K562 (cell line): ENCODE data around the gene ABI3BP. TPM values are rescaled to one million over a fixed set of nuclear protein-coding genes. Genes with fewer than 3 reads are reported as not detected.

ENCODE experiments used
- ATAC-seq: fragments of 200-7000 bp; cut with Tn5 transposase; 3 replicates; pipeline ENCODE4 v1.9.1; 2020; ENCODE audit warnings: moderate library complexity
- BruUV-seq: library from RNA; stranded (reverse); fragments of 400-500 nt; replicated peaks from 2 replicates; lab custom pipeline; 2021; lab: Mats Ljungman, UMichigan
- CTCF ChIA-PET: fragments of 300-600 bp; formaldehyde crosslinking; extraction: SDS; loops from one replicate; lab custom pipeline; 2021; ENCODE audit warnings: low intra/inter-chr PET ratio; lab: Yijun Ruan, JAX
- POLR2A ChIA-PET: fragments of 300-600, 350-650 bp; sonication (Branson Sonifier 250); formaldehyde crosslinking; extraction: SDS; loops from one replicate; lab custom pipeline; 2021; ENCODE audit warnings: antibody characterized with exemption, inconsistent platforms; lab: Yijun Ruan, JAX
- DNase-seq, 4 experiments: peaks; one replicate each; pipeline versions ENCODE4 v3.0.0 to v3.0.0-alpha.2; 2011 to 2018; ENCODE audit warnings: low spot score in 3 of 4, mixed read lengths in 3 of 4; ENCODE audit errors: extremely low read depth in 1 of 4
- FAIRE-seq: peaks from 2 replicates; lab custom pipeline; 2011; peaks lifted over from hg19 to GRCh38; lab: Jason Lieb, UNC
- H2AFZ ChIP-seq: 2 replicates; pipeline ENCODE4 v1.6.0; 2011; ENCODE audit warnings: low read depth, low read length, control low read depth, inconsistent platforms
- H3K27ac ChIP-seq: fragments of 200-600 bp; 3 replicates; pipeline ENCODE4 v1.8.0; 2011; ENCODE audit warnings: low read depth, mild to moderate bottlenecking, control low read depth, inconsistent platforms, low read length, moderate library complexity, mixed read lengths; ENCODE audit errors: extremely low read depth
- H3K27me3 ChIP-seq, 2 experiments: fragments of 300-600 bp in 1 of 2; 2 replicates in 1 of 2; 3 replicates in 1 of 2; pipeline versions ENCODE4 v1.6.0 to v1.8.0; 2011; ENCODE audit warnings: inconsistent platforms in 2 of 2, low read length in 2 of 2, mild to moderate bottlenecking in 1 of 2, mixed read lengths in 1 of 2, moderate library complexity in 1 of 2; ENCODE audit not compliant: control insufficient read depth in 2 of 2, insufficient read depth in 2 of 2
- H3K36me3 ChIP-seq: fragments of 300-600 bp; 3 replicates; pipeline ENCODE4 v1.8.0; 2011; ENCODE audit warnings: mild to moderate bottlenecking, low read length, inconsistent platforms; ENCODE audit not compliant: control insufficient read depth, insufficient read depth
- H3K4me1 ChIP-seq, 2 experiments: fragments of 200-600 bp in 1 of 2; replicated peaks in 1 of 2; 2 replicates in 1 of 2; 3 replicates in 1 of 2; pipeline versions ENCODE4 v1.5.1 to v1.8.0; 2011; ENCODE audit warnings: inconsistent platforms in 2 of 2, low read length in 2 of 2, mild to moderate bottlenecking in 1 of 2, mixed read lengths in 1 of 2, moderate library complexity in 1 of 2; ENCODE audit not compliant: control insufficient read depth in 2 of 2, insufficient read depth in 2 of 2
- H3K4me2 ChIP-seq: 2 replicates; pipeline ENCODE4 v1.6.1; 2011; ENCODE audit warnings: low read length, control low read depth, inconsistent platforms, mixed read lengths; ENCODE audit not compliant: insufficient read depth
- H3K4me3 ChIP-seq: fragments of 200-600 bp; sonication (generic), shearing (Covaris generic); 2 replicates; pipeline ENCODE4 v1.5.1; 2016; ENCODE audit warnings: control low read depth, inconsistent platforms
- H3K79me2 ChIP-seq: fragments of 200-600 bp; 3 replicates; pipeline ENCODE4 v1.8.0; 2011; ENCODE audit warnings: low read length, inconsistent platforms; ENCODE audit not compliant: control insufficient read depth, insufficient read depth
- H3K9ac ChIP-seq, 2 experiments: 2 replicates each; pipeline versions ENCODE4 v1.6.0 to v1.6.1; 2011; ENCODE audit warnings: low read depth in 2 of 2, low read length in 2 of 2, control low read depth in 1 of 2, inconsistent platforms in 1 of 2, mild to moderate bottlenecking in 1 of 2, mixed read lengths in 1 of 2; ENCODE audit not compliant: insufficient read depth in 1 of 2
- H3K9me1 ChIP-seq: one replicate; pipeline ENCODE4 v1.6.0; 2011; ENCODE audit warnings: inconsistent platforms, mild to moderate bottlenecking, low read length, moderate library complexity; ENCODE audit not compliant: control insufficient read depth, insufficient read depth
- H3K9me3 ChIP-seq: replicated peaks from 2 replicates; pipeline ENCODE4 v1.5.1; 2011; ENCODE audit warnings: low read depth, low read length, inconsistent platforms; ENCODE audit not compliant: control insufficient read depth, insufficient read depth
- H4K20me1 ChIP-seq: replicated peaks from 2 replicates; pipeline ENCODE4 v1.6.1; 2011; ENCODE audit warnings: low read length, inconsistent platforms, mixed read lengths; ENCODE audit not compliant: control insufficient read depth, insufficient read depth
- BACH1 ChIP-seq: fragments of 200-800 bp; sonication (Bioruptor generic); IDR thresholded peaks from 2 replicates; pipeline ENCODE4 v1.6.1; 2016; ENCODE audit warnings: missing genetic modification characterization, missing compliant biosample characterization
- CAMTA2 ChIP-seq: fragments of 250-450 bp; sonication (Bioruptor Pico); conservative IDR thresholded peaks from 2 replicates; pipeline ENCODE4 v1.5.1; 2022
- CTCFL ChIP-seq: IDR thresholded peaks from 2 replicates; pipeline ENCODE4 v1.6.1; 2011; ENCODE audit warnings: borderline replicate concordance, low read depth, mild to moderate bottlenecking, moderate library complexity, low read length; ENCODE audit not compliant: insufficient read depth, poor library complexity, severe bottlenecking
- MAFG ChIP-seq: fragments of 450-650 bp; conservative IDR thresholded peaks from 2 replicates; pipeline ENCODE4 v1.6.1; 2016; ENCODE audit warnings: missing genetic modification characterization, missing compliant biosample characterization
- NCOA6 ChIP-seq: fragments of 450-650 bp; IDR thresholded peaks from 2 replicates; pipeline ENCODE4 v1.6.1; 2017; ENCODE audit warnings: mild to moderate bottlenecking
- NEUROD1 ChIP-seq: fragments of 150-350 bp; IDR thresholded peaks from 2 replicates; pipeline ENCODE4 v1.6.1; 2014; ENCODE audit warnings: borderline replicate concordance, low read length, low read depth; ENCODE audit not compliant: partially characterized antibody
- NUFIP1 ChIP-seq: fragments of 450-650 bp; IDR thresholded peaks from 2 replicates; pipeline ENCODE4 v1.6.1; 2018; ENCODE audit not compliant: partially characterized antibody
- RBM22 ChIP-seq: fragments of 200-400 bp; formaldehyde crosslinking; IDR thresholded peaks from 2 replicates; pipeline ENCODE4 v1.6.1; 2018; ENCODE audit warnings: low read length, low read depth; ENCODE audit not compliant: poor library complexity, severe bottlenecking
- SMARCC2 ChIP-seq: fragments of 450-650 bp; IDR thresholded peaks from 2 replicates; pipeline ENCODE4 v1.6.1; 2017; ENCODE audit warnings: antibody characterized with exemption, moderate library complexity, mild to moderate bottlenecking, low read depth
- ZNF217 ChIP-seq: sonication (generic); formaldehyde crosslinking; IDR thresholded peaks from 2 replicates; pipeline ENCODE4 v1.8.0; 2022; ENCODE audit warnings: mild to moderate bottlenecking, missing genetic modification reagents
- ZNF445 ChIP-seq: fragments of 250-450 bp; sonication (Bioruptor Pico); IDR thresholded peaks from 2 replicates; pipeline ENCODE4 v1.4.0; 2020; ENCODE audit warnings: low read depth, mild to moderate bottlenecking, moderate library complexity
- ZNF699 ChIP-seq: fragments of 250-450 bp; sonication (Bioruptor Pico); IDR thresholded peaks from 2 replicates; pipeline ENCODE4 v1.8.0; 2021; ENCODE audit warnings: mild to moderate bottlenecking, moderate library complexity; ENCODE audit not compliant: insufficient replicate concordance
- ZNF785 ChIP-seq: fragments of 250-450 bp; sonication (Bioruptor Pico); IDR thresholded peaks from 2 replicates; pipeline ENCODE4 v1.4.0; 2020; ENCODE audit warnings: mild to moderate bottlenecking
- ZSCAN29 ChIP-seq: fragments of 450-650 bp; IDR thresholded peaks from 2 replicates; pipeline ENCODE4 v1.6.1; 2017
- WGBS: fragments of 100-300 bp; shearing (Covaris generic); methylation state at CpG from one replicate; pipeline ENCODE4 v1.1.6; 2016; ENCODE audit warnings: low coverage, mixed read lengths; ENCODE audit not compliant: insufficient coverage; ENCODE audit errors: missing lambda C conversion rate; 5-methylcytosine and 5-hydroxymethylcytosine counted together
- in situ Hi-C: fragments of 300-500 bp; cut with MboI; formaldehyde crosslinking; loops from 4 replicates; pipeline ENCODE4 v1.15.0; 2018; ENCODE audit warnings: inconsistent platforms, mixed read lengths
- intact Hi-C: fragments of 100-400 bp; cut with micrococcal nuclease; formaldehyde crosslinking; loops from 2 replicates; pipeline ENCODE4 v1.14.2; 2022
- polyA plus RNA-seq, 8 experiments: library from polyadenylated mRNA; depleted of rRNA in 4 of 8; stranded (reverse) in 5 of 8; unstranded in 3 of 8; fragments of >200 nt; fragmentation: Nextera tagmentation in 2 of 8; fragmentation: Illumina TruSeq in 1 of 8; extraction: Ambion mirVana in 2 of 8; extraction: Trizol in 1 of 8; gene quantifications; 2 replicates each; pipeline versions ENCODE4 v1.2.1 to v1.2.3, GENCODE V29; 2011 to 2014; ENCODE audit warnings: inconsistent platforms in 1 of 8, missing spikeins in 1 of 8
- total RNA-seq, 7 experiments: library from RNA; depleted of rRNA in 6 of 7; stranded (reverse); fragments of >200 nt in 6 of 7; fragmentation: Illumina TruSeq in 2 of 7; extraction: Trizol in 2 of 7; gene quantifications; 2 replicates each; pipeline versions ENCODE4 v1.2.1 to v1.2.3, GENCODE V29; 2011 to 2021; ENCODE audit warnings: low replicate concordance in 1 of 7
- TF ChIP-seq, protein P1 (sequence below): fragments of 450-650 bp; IDR thresholded peaks from 2 replicates; pipeline ENCODE4 v1.6.1; 2016; ENCODE audit warnings: antibody characterized with exemption
- TF ChIP-seq, protein P2 (sequence below): fragments of 450-650 bp; formaldehyde crosslinking; IDR thresholded peaks from 2 replicates; pipeline ENCODE4 v1.4.0; 2020; ENCODE audit warnings: mild to moderate bottlenecking, mixed read lengths

ABI3BP gene
- total and polyA plus RNA-seq, 9 of the 15 experiments (the other 6 are each of a cell fraction or from before 2014, with no cell fraction given) = 0.01 to 0.24 (median 0.06) TPM; not detected in 5

GRCh38 chr3:100968932-100969906, 24.0 kb downstream of the ABI3BP start (continued):
- TF ChIP-seq, protein P1, sequence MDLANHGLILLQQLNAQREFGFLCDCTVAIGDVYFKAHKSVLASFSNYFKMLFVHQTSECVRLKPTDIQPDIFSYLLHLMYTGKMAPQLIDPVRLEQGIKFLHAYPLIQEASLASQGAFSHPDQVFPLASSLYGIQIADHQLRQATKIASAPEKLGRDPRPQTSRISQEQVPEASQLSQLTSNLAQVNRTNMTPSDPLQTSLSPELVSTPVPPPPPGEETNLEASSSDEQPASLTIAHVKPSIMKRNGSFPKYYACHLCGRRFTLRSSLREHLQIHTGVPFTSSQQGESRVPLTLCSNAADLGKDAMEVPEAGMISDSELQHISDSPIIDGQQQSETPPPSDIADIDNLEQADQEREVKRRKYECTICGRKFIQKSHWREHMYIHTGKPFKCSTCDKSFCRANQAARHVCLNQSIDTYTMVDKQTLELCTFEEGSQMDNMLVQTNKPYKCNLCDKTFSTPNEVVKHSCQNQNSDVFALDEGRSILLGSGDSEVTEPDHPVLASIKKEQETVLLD = no peak
- no peak for TF ChIP-seq ZNF217
- no peak for TF ChIP-seq ZNF445 (CRISPR knock-in tag)
- TF ChIP-seq NCOA6 = no peak
- TF ChIP-seq RBM22 = no peak
- TF ChIP-seq, protein P2, sequence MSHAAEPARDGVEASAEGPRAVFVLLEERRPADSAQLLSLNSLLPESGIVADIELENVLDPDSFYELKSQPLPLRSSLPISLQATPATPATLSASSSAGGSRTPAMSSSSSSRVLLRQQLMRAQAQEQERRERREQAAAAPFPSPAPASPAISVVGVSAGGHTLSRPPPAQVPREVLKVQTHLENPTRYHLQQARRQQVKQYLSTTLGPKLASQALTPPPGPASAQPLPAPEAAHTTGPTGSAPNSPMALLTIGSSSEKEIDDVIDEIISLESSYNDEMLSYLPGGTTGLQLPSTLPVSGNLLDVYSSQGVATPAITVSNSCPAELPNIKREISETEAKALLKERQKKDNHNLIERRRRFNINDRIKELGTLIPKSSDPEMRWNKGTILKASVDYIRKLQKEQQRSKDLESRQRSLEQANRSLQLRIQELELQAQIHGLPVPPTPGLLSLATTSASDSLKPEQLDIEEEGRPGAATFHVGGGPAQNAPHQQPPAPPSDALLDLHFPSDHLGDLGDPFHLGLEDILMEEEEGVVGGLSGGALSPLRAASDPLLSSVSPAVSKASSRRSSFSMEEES = no peak

DNA sequence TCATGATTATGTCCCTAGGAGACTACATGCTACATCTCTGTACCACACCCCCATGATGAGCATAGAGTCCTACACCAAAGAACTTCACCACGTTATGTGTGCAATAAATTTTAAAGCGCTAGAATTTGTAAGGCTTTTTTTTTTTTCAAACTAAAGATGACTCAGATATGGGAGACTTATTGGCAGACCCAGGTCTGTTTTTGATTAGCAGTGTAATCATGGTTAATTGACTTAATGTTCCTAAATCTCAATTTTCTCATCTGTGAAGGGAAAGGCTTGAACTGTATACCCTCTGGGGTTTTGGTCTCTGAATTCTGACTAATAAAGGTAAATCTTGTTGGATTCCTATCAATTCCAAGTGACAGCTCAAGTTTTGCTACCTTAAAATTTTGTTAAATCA, 26.4 kb downstream of the ABI3BP start:
- Histone ChIP-seq H3K79me2 (no peaks in the 10 kb centered on the region), H3K4me1 (no peaks in the 10 kb centered on the region), H3K9me3 (no peaks in the 10 kb centered on the region), H3K9me1 (no peaks in the 10 kb centered on the region), H2AFZ (no peak overlapping the region), H3K27ac (no peak overlapping the region), H3K4me2 (no peak overlapping the region), H3K9ac (no peak overlapping the region), H3K36me3 (no peaks in the 10 kb centered on the region), H3K27me3 (no peaks in the 10 kb centered on the region), H3K4me3 (no peak overlapping the region), H4K20me1 (no peaks in the 10 kb centered on the region)
- in situ Hi-C loops = no loop called here
- DNase-seq = no peak
- ChIA-PET POLR2A (no interaction called here), CTCF (no interaction called here)
- no peak for FAIRE-seq
- BruUV-seq = no TSS peak
- intact Hi-C loops = no loop called here
- ATAC-seq = no peak
- 0% methylated on average over 2 of the region's 2 CpGs for WGBS
- TF ChIP-seq BACH1 (no peak), CAMTA2 (CRISPR knock-in tag) (no peak), ZNF785 (CRISPR knock-in tag) (no peak), NEUROD1 (no peak), MAFG (no peak), CTCFL (no peak), SMARCC2 (no peak), ZNF699 (no peak), ZSCAN29 (no peak), NUFIP1 (no peak)
